ENCODE results near the gene TEDC1. TPM values are rescaled to one million over a fixed set of nuclear protein-coding genes. Genes with fewer than 3 reads are reported as not detected.

TEDC1 gene
- total and polyA plus RNA-seq, 7 donors: 0.95 to 5.2 (median 1.9) TPM

DNA sequence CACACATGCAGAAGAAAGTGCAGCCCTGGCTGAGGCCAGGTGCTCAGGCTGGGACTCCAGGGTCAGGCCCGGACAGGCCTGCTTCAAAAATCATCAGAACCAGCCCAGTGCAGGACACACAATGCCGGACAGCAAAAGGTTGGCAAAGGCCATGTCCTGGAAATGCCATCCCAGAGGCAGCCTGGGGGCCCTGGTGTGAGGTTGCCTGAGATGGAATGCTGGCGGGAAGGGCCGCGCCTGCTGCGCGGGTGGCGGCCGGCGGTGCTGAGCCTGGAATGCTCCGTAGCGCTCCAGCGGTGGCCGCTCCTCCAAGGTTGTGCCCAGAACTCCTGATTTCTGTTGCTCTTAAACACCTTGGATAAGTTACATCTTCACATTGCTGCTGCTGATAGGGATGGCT lies 38.1 kb upstream of the TEDC1 start:
- 88 to 90% (median 89%) methylated on average over 9 to 14 of the region's 14 CpGs for WGBS, 3 donors
- ATAC-seq (no peak), DNase-seq (no peak)
- H3K4me3 ChIP-seq: no peak overlapping the region
- H3K36me3 ChIP-seq (ENCODE audit: insufficient read depth in 1 of 2, low read depth in 1 of 2): peaks cover 6 to 76% of the 10 kb centered on the region in 2 donors
- H3K4me1 ChIP-seq: peaks cover 6% of the 10 kb centered on the region
- TF ChIP-seq, protein P1, sequence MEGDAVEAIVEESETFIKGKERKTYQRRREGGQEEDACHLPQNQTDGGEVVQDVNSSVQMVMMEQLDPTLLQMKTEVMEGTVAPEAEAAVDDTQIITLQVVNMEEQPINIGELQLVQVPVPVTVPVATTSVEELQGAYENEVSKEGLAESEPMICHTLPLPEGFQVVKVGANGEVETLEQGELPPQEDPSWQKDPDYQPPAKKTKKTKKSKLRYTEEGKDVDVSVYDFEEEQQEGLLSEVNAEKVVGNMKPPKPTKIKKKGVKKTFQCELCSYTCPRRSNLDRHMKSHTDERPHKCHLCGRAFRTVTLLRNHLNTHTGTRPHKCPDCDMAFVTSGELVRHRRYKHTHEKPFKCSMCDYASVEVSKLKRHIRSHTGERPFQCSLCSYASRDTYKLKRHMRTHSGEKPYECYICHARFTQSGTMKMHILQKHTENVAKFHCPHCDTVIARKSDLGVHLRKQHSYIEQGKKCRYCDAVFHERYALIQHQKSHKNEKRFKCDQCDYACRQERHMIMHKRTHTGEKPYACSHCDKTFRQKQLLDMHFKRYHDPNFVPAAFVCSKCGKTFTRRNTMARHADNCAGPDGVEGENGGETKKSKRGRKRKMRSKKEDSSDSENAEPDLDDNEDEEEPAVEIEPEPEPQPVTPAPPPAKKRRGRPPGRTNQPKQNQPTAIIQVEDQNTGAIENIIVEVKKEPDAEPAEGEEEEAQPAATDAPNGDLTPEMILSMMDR (IDR thresholded peaks at IDR 0.05): no peak
- no peaks in the 10 kb centered on the region for H3K27me3 ChIP-seq (ENCODE audit: insufficient read depth in 3 of 3, low read length in 2 of 3)
- H3K9me3 ChIP-seq: no peaks in the 10 kb centered on the region
- no peak overlapping the region for H3K27ac ChIP-seq
- intact Hi-C loops (cut with DNase I): no loop called here

DNA sequence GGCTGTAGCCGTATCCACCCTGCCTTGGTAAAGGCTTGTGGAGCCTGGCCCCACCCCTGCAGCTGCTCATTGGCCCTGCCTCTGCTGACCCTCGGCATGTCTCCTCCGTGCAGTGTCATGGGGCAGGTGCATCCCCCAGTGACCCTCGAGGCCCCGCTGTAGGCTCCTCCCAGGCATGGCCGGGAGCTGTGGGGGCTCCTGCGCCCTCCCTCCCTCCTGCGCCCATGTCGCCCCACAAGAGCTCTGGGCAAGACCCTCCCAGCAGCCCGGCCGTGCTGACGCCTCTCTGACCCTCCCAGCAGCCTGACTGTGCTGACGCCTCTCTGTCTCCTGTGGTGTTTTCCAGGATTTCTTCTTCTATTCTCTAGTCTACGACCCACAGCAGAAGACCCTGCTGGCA lies 37.2 kb upstream of the TEDC1 start:
- ATAC-seq (no peak), DNase-seq (no peak)
- Histone ChIP-seq H3K4me1 (peaks cover 4% of the 10 kb centered on the region), H3K36me3 (ENCODE audit: insufficient read depth in 1 of 2, low read depth in 1 of 2) (peaks cover 6 to 80% of the 10 kb centered on the region in 2 donors), H3K4me3 (no peak overlapping the region), H3K9me3 (no peaks in the 10 kb centered on the region), H3K27me3 (ENCODE audit: insufficient read depth in 3 of 3, low read length in 2 of 3) (no peaks in the 10 kb centered on the region), H3K27ac (no peak overlapping the region)
- intact Hi-C loops (cut with DNase I): no loop called here
- TF ChIP-seq, protein P1 (IDR thresholded peaks at IDR 0.05): no peak
- 80 to 82% (median 80%) methylated on average over 13 to 14 of the region's 14 CpGs for WGBS, 3 donors

DNA sequence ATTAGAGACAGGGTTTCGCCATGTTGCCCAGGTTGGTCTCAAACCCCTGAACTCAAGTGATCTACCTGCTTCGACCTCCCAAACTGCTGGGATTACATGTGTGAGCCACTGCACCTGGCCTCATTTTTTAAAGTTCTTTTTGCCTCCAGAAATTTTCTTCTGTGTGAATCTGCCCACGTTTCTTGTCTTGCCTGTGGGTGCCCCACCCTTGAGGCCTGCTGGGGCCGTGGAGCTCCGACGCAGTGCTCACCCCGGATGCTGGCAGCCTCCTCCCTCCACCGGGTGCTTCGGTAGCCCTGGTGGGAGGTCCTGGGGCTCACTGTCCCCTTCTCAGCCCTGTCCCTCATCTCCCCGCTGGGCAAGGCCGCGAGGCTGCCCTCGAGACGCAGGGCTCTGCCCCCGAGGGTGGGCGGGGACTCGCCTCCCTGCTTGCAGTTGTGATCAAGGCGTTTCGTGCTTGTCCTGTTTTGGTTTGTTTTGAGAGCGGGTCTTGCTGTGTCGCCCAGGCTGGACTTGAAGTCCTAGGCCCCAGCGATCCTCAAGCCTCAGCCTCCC lies 35.9 kb upstream of the TEDC1 start:
- intact Hi-C loops (cut with DNase I): no loop called here
- H3K27me3 ChIP-seq (ENCODE audit: insufficient read depth in 3 of 3, low read length in 2 of 3): no peaks in the 10 kb centered on the region
- WGBS, 3 donors: 92% methylated on average over 22 of the region's 22 CpGs
- DNase-seq (no peak), ATAC-seq (no peak)
- H3K4me3 ChIP-seq: no peak overlapping the region
- H3K9me3 ChIP-seq: no peaks in the 10 kb centered on the region
- no peaks in the 10 kb centered on the region for H3K4me1 ChIP-seq
- no peak overlapping the region for H3K27ac ChIP-seq
- peaks cover 6 to 77% of the 10 kb centered on the region in 2 donors for H3K36me3 ChIP-seq (ENCODE audit: insufficient read depth in 1 of 2, low read depth in 1 of 2)
- TF ChIP-seq, protein P1 (IDR thresholded peaks at IDR 0.05): no peak

DNA sequence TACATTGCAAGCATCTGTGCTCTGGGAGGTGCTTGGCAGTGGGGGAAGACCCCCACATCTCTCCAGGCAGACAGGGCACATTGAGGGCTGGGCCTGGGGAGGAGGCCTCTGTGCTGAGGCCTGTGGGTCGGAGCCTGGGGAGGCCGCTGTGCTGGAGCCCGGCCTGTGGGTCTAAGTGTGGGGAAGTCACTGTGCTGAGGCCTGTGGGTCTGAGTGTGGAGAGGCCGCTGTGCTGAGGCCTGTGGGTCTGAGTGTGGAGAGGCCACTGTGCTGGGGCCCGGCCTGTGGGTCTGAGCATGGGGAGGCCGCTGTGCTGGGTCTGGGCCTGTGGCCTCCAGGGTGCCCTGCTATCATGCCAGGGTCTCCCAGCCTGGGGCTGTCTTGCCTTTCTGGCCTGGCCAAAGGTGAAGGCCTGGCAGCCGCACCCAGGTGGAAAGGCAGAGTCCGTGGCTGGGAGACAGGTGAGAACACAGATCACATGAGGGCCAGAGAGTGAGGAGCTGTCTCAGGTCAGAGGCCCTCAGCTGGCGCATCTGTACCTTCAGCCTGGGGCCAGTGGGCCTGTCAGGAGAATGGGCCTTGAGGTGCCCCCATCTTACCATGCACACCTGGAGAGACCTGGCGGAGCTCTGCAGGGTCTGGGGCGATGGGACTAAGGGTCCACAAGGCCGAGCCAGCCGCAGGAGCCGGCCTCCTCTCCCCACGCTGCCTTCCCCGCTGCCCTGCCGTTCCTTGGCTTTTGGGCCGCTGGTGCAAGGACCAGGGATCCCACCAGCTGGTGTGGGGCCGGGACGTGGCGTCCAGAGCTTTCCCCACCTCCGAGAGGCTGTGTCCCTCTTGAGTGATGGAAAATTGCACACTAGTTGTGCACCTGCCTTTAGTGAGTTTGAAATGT lies 35.0 kb upstream of the TEDC1 start:
- Histone ChIP-seq H3K9me3 (no peaks in the 10 kb centered on the region), H3K27ac (no peak overlapping the region), H3K4me1 (no peaks in the 10 kb centered on the region), H3K36me3 (ENCODE audit: insufficient read depth in 1 of 2, low read depth in 1 of 2) (peaks cover 6 to 77% of the 10 kb centered on the region in 2 donors), H3K27me3 (ENCODE audit: insufficient read depth in 3 of 3, low read length in 2 of 3) (no peaks in the 10 kb centered on the region), H3K4me3 (no peak overlapping the region)
- ATAC-seq (no peak), DNase-seq (no peak)
- intact Hi-C loops (cut with DNase I): no loop called here
- TF ChIP-seq, protein P1 (IDR thresholded peaks at IDR 0.05): no peak
- 89 to 95% (median 90%) methylated on average over 19 to 22 of the region's 22 CpGs for WGBS, 3 donors
